SK-N-SH (cell line): ENCODE measurements around the gene SOX11.

Experiments
- CTCF ChIP-seq: fragments of 200-600 bp; sonication (generic); IDR thresholded peaks from 2 replicates; pipeline ENCODE4 v1.6.1; 2017; ENCODE audit warnings: antibody characterized with exemption, mild to moderate bottlenecking, moderate library complexity
- ELF1 ChIP-seq: IDR thresholded peaks from 2 replicates; pipeline ENCODE4 v1.4.0; 2012
- EP300 ChIP-seq, 2 experiments: IDR thresholded peaks; 2 replicates each; pipeline versions ENCODE4 v1.4.0 to v1.6.1; 2012; ENCODE audit warnings: borderline replicate concordance in 1 of 2, low read depth in 1 of 2, low read length in 1 of 2
- FOXM1 ChIP-seq: IDR thresholded peaks from 2 replicates; pipeline ENCODE4 v1.4.0; 2012; ENCODE audit warnings: low read depth, mild to moderate bottlenecking
- POLR2AphosphoS5 ChIP-seq: IDR thresholded peaks from 2 replicates; pipeline ENCODE4 v1.6.1; 2012; ENCODE audit warnings: low read depth, low read length
- RCOR1 ChIP-seq: fragments of 150-350 bp; IDR thresholded peaks from 2 replicates; pipeline ENCODE4 v1.6.1; 2017; ENCODE audit warnings: antibody characterized with exemption, low read length
- SMC3 ChIP-seq: IDR thresholded peaks from 2 replicates; pipeline ENCODE4 v1.6.1; 2012; ENCODE audit warnings: low read depth, low read length, improper control_type of control experiment
- TAF1 ChIP-seq: IDR thresholded peaks from 2 replicates; pipeline ENCODE4 v1.6.1; 2012; ENCODE audit warnings: low read depth, mild to moderate bottlenecking, low read length, moderate library complexity, borderline replicate concordance
- TCF12 ChIP-seq: IDR thresholded peaks from 2 replicates; pipeline ENCODE4 v1.4.0; 2012
- USF2 ChIP-seq: fragments of 150-350 bp; IDR thresholded peaks from 2 replicates; pipeline ENCODE4 v1.6.1; 2017; ENCODE audit warnings: antibody characterized with exemption, low read length, low read depth, borderline replicate concordance
- YY1 ChIP-seq: IDR thresholded peaks from 2 replicates; pipeline ENCODE4 v1.4.0; 2012; ENCODE audit warnings: low read depth, mild to moderate bottlenecking

DNA sequence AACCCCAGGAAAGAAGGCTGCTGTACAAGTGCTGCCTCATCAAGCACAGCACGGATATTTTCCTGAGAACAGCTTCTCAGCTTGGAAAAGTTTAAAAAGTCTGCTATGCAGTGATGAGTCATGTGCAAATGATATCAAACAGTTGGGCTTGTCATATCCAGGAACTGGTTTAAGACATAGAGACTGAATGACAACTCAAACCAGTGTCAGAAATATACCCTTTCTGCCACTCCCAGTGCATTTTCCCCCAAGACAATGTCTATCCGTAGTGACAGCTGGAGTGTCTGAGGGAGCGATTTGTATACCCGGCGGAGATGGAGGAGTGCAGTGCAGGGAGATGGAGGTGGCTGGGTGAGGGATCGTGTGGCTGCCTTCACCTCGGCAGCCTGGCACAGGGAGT, 28.2 kb downstream of the SOX11 start:
- TF ChIP-seq SMC3, result no peak
- no peak for TF ChIP-seq RCOR1
- TF ChIP-seq CTCF, result no peak
- TF ChIP-seq EP300 (IDR thresholded peaks at IDR 0.05; ENCODE audit: borderline replicate concordance in 1 of 2, low read depth in 1 of 2, low read length in 1 of 2), result no peak
- no peak for TF ChIP-seq ELF1
- TF ChIP-seq POLR2AphosphoS5, result no peak
- TF ChIP-seq TCF12, result no peak
- no peak for TF ChIP-seq TAF1
- TF ChIP-seq USF2, result no peak
- no peak for TF ChIP-seq YY1
- no peak for TF ChIP-seq FOXM1
